Adrenal gland (tissue), 12 donors: ENCODE results near the gene ZNF410. TPM values are rescaled to one million over a fixed set of nuclear protein-coding genes. Genes with fewer than 3 reads are reported as not detected.

ENCODE experiments used
- DNase-seq, 7 donors: peaks; one replicate each; pipeline ENCODE4 v3.0.0-alpha.2; 2019 to 2020
- H3K27ac ChIP-seq, 5 donors: fragments of 200-600 bp; sonication (generic) in 4 of 5; 1 replicate in 3 of 5; 2 replicates in 2 of 5; pipeline versions ENCODE4 v1.5.1 to v1.8.0; 2016 to 2020; ENCODE audit warnings: mild to moderate bottlenecking in 1 of 5
- H3K27me3 ChIP-seq: fragments of 200-600 bp; 2 replicates; pipeline ENCODE4 v1.8.0; 2021
- H3K36me3 ChIP-seq, 2 donors: fragments of 200-600 bp; replicated peaks in 1 of 2; 1 replicate in 1 of 2; 2 replicates in 1 of 2; pipeline versions ENCODE4 v1.5.1 to v1.8.0; 2018 to 2022
- H3K4me1 ChIP-seq, 2 donors: fragments of 200-600 bp; replicated peaks in 1 of 2; 1 replicate in 1 of 2; 2 replicates in 1 of 2; pipeline versions ENCODE4 v1.5.1 to v1.8.0; 2018 to 2021
- H3K4me3 ChIP-seq, 4 donors: fragments of 200-600 bp; sonication (generic) in 3 of 4; one replicate each; pipeline ENCODE4 v1.5.1; 2016 to 2018
- H3K9me3 ChIP-seq, 3 donors: fragments of 200-600 bp; sonication (generic) in 1 of 3; replicated peaks in 1 of 3; 1 replicate in 2 of 3; 2 replicates in 1 of 3; pipeline versions ENCODE4 v1.5.1 to v1.8.0; 2016 to 2021
- POLR2A ChIP-seq, 2 donors: fragments of 450-650 bp; IDR thresholded peaks; one replicate each; pipeline ENCODE4 v1.6.1; 2017; ENCODE audit warnings: antibody characterized with exemption in 2 of 2, mild to moderate bottlenecking in 2 of 2, moderate library complexity in 1 of 2
- WGBS, 4 donors: extraction: QIAGEN DNeasy Blood & Tissue Kit in 2 of 4; methylation state at CpG; one replicate each; pipeline versions ENCODE4 v1.1.5 to v1.1.7; 2013 to 2017; 5-methylcytosine and 5-hydroxymethylcytosine counted together
- intact Hi-C, 2 donors: fragments of 100-400 bp; cut with DNase I; formaldehyde crosslinking; loops; one replicate each; pipeline versions ENCODE4 v1.14.1 to v1.15.0; 2022 to 2023
- polyA plus RNA-seq, 3 donors: library from polyadenylated mRNA; stranded (reverse); fragments of 200-250 nt in 2 of 3; fragments of 350-450 nt in 1 of 3; fragmentation: Illumina TruSeq in 1 of 3; extraction: RNeasy Lipid Tissue Mini Kit (QIAGEN cat#74804) in 1 of 3; gene quantifications; one replicate each; pipeline ENCODE4 v1.2.3, GENCODE V29; 2013 to 2014
- total RNA-seq, 9 donors: library from RNA; depleted of rRNA in 4 of 9; stranded (reverse); fragments of >200 nt in 4 of 9; fragments of 120-200 nt in 1 of 9; fragmentation: NEBNext Ultra II Directional in 1 of 9; extraction: Animal tissue kit (Norgen Biotek cat#: 25700) in 1 of 9; gene quantifications; one replicate each; pipeline versions ENCODE4 v1.1.0 to v1.2.4, GENCODE V29; 2013 to 2023
- TF ChIP-seq, protein P1 (sequence below), 6 experiments: fragments of 450-650 bp in 4 of 6; fragments of 200-600 bp in 2 of 6; sonication (generic) in 1 of 6; IDR thresholded peaks; 1 replicate in 5 of 6; 2 replicates in 1 of 6; pipeline versions ENCODE4 v1.5.1 to v1.8.0; 2016 to 2021; ENCODE audit warnings: antibody characterized with exemption in 6 of 6, mild to moderate bottlenecking in 2 of 6, moderate library complexity in 1 of 6
- donor health status: healthy with polysubstance abuse.
- donor health status: Bipolar disorder and iron deficiency.
- donor health status: DM: yes; HTN: yes; CAD: no.
- donor health status: DM: no; HTN: no; CAD: no.
- donor health status: DM: no; HTN: no; CAD: no.
- donor health status: DM: yes; HTN: yes; CAD: no.

Gene ZNF410
- total and polyA plus RNA-seq, 12 donors, result 30.6 to 79.5 (median 56.8) TPM

DNA sequence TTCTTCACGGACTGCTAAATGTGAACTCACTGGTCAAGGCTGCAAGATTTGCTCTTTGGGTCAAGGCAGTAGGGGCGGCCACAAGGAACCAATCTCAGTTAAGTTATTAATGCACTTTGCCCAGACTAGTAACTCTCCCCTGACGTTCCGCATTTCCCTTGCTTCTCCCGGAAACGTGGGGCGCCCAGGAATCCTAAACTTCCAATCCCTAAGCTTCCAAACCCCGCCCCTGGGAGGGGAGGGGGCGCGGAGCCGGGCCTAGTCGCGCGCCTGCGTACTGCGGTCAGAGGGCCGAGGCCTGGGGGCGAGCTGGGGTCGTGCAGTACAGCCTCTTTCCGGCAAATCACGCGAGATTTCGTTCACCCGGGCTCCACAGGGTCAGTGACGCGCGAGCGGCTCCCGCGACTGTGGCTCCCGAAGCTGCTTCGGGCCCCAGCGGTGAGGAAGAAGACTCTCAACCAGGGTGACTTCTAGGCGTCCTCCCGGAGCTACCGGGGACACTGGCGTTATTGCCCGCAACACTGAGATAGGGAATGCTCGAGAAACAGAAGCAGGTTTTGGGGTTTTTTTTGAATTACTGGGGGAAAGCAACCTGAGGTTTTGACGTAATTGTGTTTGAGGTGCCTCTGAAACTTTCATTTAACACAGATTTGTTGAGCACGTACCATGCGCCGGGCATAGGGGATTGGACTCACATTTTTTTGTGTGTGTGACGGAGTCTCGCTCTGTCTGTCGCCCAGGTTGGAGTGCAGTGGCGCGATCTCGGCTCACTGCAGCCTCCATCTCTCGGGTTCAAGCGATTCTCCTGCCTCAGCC lies 34.9 kb upstream of the ZNF410 start, which contains the start of gene PTGR2:
TSS of gene PTGR2 (plus strand) at position 265 of the 816 bp plus-strand sequence. CDS start 7,032 bp downstream, outside the sequence.
- Histone ChIP-seq H3K27ac (peak within 1 kb of the TSS; percentile 87 to 97 (median 94)), H3K4me3 (peak within 1 kb of the TSS; percentile 35 to 74 (median 56)), H3K27me3 (no peaks in the 10 kb centered on the region), H3K4me1 (peaks cover 5 to 12% of the 10 kb centered on the region in 2 donors), H3K36me3 (no peaks in the 10 kb centered on the region), H3K9me3 (no peaks in the 10 kb centered on the region)
- DNase-seq, result peak; percentile 96 to 99 (median 98)
- TF ChIP-seq, protein P1, sequence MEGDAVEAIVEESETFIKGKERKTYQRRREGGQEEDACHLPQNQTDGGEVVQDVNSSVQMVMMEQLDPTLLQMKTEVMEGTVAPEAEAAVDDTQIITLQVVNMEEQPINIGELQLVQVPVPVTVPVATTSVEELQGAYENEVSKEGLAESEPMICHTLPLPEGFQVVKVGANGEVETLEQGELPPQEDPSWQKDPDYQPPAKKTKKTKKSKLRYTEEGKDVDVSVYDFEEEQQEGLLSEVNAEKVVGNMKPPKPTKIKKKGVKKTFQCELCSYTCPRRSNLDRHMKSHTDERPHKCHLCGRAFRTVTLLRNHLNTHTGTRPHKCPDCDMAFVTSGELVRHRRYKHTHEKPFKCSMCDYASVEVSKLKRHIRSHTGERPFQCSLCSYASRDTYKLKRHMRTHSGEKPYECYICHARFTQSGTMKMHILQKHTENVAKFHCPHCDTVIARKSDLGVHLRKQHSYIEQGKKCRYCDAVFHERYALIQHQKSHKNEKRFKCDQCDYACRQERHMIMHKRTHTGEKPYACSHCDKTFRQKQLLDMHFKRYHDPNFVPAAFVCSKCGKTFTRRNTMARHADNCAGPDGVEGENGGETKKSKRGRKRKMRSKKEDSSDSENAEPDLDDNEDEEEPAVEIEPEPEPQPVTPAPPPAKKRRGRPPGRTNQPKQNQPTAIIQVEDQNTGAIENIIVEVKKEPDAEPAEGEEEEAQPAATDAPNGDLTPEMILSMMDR (IDR thresholded peaks at IDR 0.05), result peak in 4 of 6 experiments; percentile 26 to 56 (median 36)
- TF ChIP-seq POLR2A (IDR thresholded peaks at IDR 0.05), result peak; percentile 82 to 93
- intact Hi-C loops, result no loop called here
- WGBS, 4 donors, result 0 to 10% (median 1%) methylated on average over 17 to 51 of the region's 51 CpGs

DNA sequence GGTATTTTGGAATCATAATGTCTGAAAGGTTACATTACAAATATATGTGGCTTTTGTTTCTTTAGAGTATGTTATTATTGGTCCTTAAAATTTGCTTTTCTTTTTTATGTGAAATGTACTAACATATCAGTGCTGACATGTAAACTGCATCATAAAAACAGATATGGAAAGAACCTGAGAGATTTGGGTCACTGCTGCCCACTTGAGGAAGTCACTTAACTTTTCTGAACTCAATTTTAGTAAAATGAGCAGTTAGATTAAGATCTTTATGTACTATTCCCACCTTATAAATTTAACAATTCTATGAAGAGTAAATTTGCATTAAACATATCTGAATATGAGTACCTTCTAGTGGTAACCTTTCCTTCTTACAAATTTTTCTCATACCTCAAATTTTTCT lies 27.5 kb upstream of the ZNF410 start:
- H3K27ac ChIP-seq, result no peak overlapping the region
- no peaks in the 10 kb centered on the region for H3K9me3 ChIP-seq
- intact Hi-C loops, result no loop called here
- no peaks in the 10 kb centered on the region for H3K4me1 ChIP-seq
- TF ChIP-seq, protein P1 (IDR thresholded peaks at IDR 0.05), result no peak
- TF ChIP-seq POLR2A (IDR thresholded peaks at IDR 0.05), result no peak
- DNase-seq, result no peak
- H3K36me3 ChIP-seq, result peaks cover 0 to 24% of the 10 kb centered on the region in 2 donors
- no peak overlapping the region for H3K4me3 ChIP-seq
- H3K27me3 ChIP-seq, result no peaks in the 10 kb centered on the region

DNA sequence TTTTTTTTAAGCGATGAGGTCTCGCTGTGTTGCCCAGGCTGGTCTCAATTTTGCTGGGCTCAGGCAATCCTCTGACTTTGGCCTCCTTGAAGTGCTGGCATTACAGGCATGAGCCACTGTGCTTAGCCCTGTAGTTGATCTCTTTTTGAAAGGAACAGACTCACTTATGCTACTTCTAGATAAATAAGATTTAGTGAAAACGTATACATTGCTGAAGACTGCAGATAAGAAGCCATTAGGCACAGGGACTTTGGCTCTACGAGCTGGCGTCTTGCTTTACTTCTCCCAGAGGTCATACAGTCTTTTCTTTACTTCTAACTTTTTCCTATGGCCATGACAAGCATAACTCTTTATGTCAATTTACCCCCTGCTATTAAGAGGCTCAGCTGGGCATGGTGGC lies 25.6 kb upstream of the ZNF410 start:
- Histone ChIP-seq H3K27ac (no peak overlapping the region), H3K36me3 (peaks cover 0 to 35% of the 10 kb centered on the region in 2 donors), H3K9me3 (no peaks in the 10 kb centered on the region), H3K4me3 (no peak overlapping the region), H3K4me1 (no peaks in the 10 kb centered on the region), H3K27me3 (no peaks in the 10 kb centered on the region)
- WGBS, 4 donors, result 92 to 93% (median 92%) methylated on average over 5 of the region's 5 CpGs
- intact Hi-C loops, result no loop called here
- DNase-seq, result no peak
- TF ChIP-seq POLR2A (IDR thresholded peaks at IDR 0.05), result no peak
- TF ChIP-seq, protein P1 (IDR thresholded peaks at IDR 0.05), result no peak

DNA sequence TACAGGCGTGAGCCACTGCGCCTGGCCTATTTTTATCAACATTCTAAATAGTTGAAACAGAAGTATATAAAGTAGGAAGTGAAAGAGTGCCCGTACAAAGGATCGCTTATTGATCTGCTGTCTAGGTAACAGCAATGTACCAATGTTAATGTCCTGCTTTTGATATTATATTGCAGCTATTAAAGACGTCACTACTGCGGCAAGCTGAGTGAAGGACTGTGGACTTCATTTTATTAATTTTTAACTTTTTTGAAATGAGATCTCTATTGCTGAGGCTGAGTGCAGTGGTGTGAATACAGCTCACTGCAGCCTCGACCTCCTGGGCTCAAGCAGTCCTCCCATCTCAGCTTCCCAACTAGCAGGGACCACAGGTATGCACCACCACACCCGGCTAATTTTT lies 24.2 kb upstream of the ZNF410 start:
- H3K4me3 ChIP-seq, result no peak overlapping the region
- no peak for DNase-seq
- peaks cover 0 to 35% of the 10 kb centered on the region in 2 donors for H3K36me3 ChIP-seq
- no peak overlapping the region for H3K27ac ChIP-seq
- intact Hi-C loops, result no loop called here
- H3K9me3 ChIP-seq, result no peaks in the 10 kb centered on the region
- H3K27me3 ChIP-seq, result no peaks in the 10 kb centered on the region
- 88 to 95% (median 90%) methylated on average over 8 of the region's 8 CpGs for WGBS, 4 donors
- TF ChIP-seq POLR2A (IDR thresholded peaks at IDR 0.05), result no peak
- TF ChIP-seq, protein P1 (IDR thresholded peaks at IDR 0.05), result no peak
- no peaks in the 10 kb centered on the region for H3K4me1 ChIP-seq
